ENCODE measurements around the gene CCDC91.

Gene CCDC91

DNA sequence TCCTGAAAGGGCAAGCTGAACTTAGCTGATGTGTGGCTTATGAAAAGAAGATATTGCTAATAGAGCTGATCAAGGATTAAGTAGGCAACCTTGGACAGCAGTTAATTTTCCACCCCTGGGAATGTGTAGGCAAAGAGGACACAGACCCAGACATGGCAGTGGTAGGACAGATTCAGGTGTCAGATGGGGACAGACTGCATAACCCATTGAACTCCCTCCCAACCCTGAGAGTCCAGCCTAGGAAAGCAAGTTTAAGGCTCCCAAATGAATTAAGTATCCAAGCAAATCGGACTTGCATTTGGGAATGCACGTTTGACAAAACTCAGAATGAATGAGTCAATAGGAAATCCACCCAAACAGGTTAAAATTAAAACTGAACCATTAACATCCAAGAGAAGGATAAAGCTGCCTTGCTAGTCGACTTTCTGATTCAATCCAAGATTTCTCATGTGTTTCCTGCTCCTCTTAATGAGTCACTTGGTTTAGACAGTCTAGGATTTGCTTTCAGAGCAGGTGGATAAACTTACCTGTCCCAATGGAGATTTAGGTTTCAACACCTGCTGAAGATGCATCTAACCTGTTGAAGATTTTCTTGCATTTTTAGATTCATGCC, 385.4 kb downstream of the CCDC91 start:
- TF ChIP-seq, protein P1, sequence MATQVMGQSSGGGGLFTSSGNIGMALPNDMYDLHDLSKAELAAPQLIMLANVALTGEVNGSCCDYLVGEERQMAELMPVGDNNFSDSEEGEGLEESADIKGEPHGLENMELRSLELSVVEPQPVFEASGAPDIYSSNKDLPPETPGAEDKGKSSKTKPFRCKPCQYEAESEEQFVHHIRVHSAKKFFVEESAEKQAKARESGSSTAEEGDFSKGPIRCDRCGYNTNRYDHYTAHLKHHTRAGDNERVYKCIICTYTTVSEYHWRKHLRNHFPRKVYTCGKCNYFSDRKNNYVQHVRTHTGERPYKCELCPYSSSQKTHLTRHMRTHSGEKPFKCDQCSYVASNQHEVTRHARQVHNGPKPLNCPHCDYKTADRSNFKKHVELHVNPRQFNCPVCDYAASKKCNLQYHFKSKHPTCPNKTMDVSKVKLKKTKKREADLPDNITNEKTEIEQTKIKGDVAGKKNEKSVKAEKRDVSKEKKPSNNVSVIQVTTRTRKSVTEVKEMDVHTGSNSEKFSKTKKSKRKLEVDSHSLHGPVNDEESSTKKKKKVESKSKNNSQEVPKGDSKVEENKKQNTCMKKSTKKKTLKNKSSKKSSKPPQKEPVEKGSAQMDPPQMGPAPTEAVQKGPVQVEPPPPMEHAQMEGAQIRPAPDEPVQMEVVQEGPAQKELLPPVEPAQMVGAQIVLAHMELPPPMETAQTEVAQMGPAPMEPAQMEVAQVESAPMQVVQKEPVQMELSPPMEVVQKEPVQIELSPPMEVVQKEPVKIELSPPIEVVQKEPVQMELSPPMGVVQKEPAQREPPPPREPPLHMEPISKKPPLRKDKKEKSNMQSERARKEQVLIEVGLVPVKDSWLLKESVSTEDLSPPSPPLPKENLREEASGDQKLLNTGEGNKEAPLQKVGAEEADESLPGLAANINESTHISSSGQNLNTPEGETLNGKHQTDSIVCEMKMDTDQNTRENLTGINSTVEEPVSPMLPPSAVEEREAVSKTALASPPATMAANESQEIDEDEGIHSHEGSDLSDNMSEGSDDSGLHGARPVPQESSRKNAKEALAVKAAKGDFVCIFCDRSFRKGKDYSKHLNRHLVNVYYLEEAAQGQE (IDR thresholded peaks at IDR 0.05; ENCODE audit: insufficient read depth in 1 of 2, low read depth in 2 of 2, low read length in 2 of 2) = no peak
- TF ChIP-seq SIN3A (IDR thresholded peaks at IDR 0.05; ENCODE audit: borderline replicate concordance, insufficient read depth, low read length) (no peak), POLR2AphosphoS5 (IDR thresholded peaks at IDR 0.05; ENCODE audit: low read depth, low read length) (no peak)

DNA sequence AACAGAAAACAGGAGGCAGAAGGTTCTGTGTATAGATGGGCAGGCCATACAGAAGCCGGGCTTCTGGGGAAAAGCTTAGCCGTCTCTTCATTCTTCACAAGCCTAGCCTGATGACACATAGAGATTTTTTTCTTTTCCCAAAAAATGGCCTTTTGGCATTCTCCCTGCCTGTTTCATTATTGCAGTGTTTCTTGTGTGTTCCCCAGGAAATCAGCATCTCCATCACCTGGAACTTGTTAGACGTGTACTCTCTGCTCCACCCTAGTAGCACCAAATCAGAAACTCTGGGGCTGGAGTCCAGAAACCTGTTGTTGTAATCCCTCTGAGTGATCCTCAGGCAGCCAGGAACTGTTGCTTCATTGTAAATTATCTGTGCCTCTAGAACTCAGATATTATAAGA, 388.1 kb downstream of the CCDC91 start:
- TF ChIP-seq SIN3A (IDR thresholded peaks at IDR 0.05; ENCODE audit: borderline replicate concordance, insufficient read depth, low read length) (no peak), FOXP2 (optimal IDR thresholded peaks at IDR 0.05; ENCODE audit: borderline replicate concordance, extremely low read depth, extremely low read length, insufficient read depth) (no peak), TAF1 (IDR thresholded peaks at IDR 0.05; ENCODE audit: borderline replicate concordance, insufficient read depth, low read length) (no peak), POLR2AphosphoS5 (IDR thresholded peaks at IDR 0.05; ENCODE audit: low read depth, low read length) (no peak)
- TF ChIP-seq, protein P1 (IDR thresholded peaks at IDR 0.05; ENCODE audit: insufficient read depth in 1 of 2, low read depth in 2 of 2, low read length in 2 of 2) = no peak

DNA sequence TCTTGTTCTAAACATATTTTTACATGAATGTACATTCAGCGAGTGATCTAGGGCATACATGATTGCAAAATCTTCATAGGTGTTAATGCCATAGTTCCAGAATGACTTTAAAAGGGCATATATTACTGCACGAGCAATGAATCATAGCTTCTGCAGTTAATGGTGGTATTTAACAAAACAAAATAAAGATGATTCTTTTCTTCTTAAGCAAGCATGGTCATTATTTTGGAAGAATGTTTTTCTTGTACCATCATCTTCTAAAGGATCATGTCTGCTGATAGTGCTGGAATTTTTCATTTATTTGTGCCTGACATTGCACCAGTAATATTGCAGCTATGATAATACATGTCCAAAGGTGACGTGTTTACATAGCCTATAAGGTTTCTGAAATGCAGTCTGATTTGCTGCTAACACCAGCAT, 388.6 kb downstream of the CCDC91 start:
- TF ChIP-seq, protein P1 (IDR thresholded peaks at IDR 0.05; ENCODE audit: insufficient read depth in 1 of 2, low read depth in 2 of 2, low read length in 2 of 2) = no peak
- TF ChIP-seq POLR2AphosphoS5 (IDR thresholded peaks at IDR 0.05; ENCODE audit: low read depth, low read length) (no peak), SIN3A (IDR thresholded peaks at IDR 0.05; ENCODE audit: borderline replicate concordance, insufficient read depth, low read length) (no peak), TAF1 (IDR thresholded peaks at IDR 0.05; ENCODE audit: borderline replicate concordance, insufficient read depth, low read length) (no peak), FOXP2 (optimal IDR thresholded peaks at IDR 0.05; ENCODE audit: borderline replicate concordance, extremely low read depth, extremely low read length, insufficient read depth) (no peak)

DNA sequence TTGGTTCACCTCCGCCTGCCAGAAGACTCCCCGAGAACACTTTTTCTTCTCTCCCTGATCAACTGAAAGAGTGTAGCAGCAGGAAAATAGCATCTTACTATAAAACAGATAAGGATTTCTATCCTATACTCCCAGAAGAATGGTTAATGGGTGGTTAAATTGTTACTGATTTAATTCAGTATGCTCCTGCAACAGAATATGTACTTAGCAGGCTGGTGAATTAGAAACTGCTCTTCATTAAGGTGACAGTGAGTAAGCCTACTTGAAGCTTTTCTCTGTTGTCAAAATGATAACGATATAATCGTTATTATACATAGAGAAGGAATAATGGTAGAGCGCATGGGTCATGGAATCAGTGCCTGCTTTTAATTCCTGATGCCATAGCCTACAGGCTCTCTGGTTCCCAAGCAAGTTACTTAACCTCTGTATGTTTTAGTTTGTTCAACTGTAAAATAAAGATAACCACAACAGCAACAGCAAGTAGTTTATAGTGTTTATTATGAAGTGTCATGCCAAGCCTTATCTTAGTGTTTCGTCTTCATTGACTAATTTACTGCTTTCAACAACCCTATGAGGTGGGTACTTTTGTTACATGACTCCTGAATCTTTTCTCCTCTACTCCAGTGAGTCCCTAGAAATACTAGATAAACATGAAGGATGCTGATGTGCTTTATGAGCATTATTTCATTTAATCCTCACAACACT, 392.6 kb downstream of the CCDC91 start:
- no peak for TF ChIP-seq SIN3A (IDR thresholded peaks at IDR 0.05; ENCODE audit: borderline replicate concordance, insufficient read depth, low read length)
- TF ChIP-seq, protein P1 (IDR thresholded peaks at IDR 0.05; ENCODE audit: insufficient read depth in 1 of 2, low read depth in 2 of 2, low read length in 2 of 2) = no peak
- no peak for TF ChIP-seq TAF1 (IDR thresholded peaks at IDR 0.05; ENCODE audit: borderline replicate concordance, insufficient read depth, low read length)
- no peak for TF ChIP-seq POLR2AphosphoS5 (IDR thresholded peaks at IDR 0.05; ENCODE audit: low read depth, low read length)
- TF ChIP-seq FOXP2 (optimal IDR thresholded peaks at IDR 0.05; ENCODE audit: borderline replicate concordance, extremely low read depth, extremely low read length, insufficient read depth) = no peak

Measured in PFSK-1 (cell line).